SK-N-SH treated with all-trans-retinoic acid at 6 μM for 48 hours (cell line): ENCODE results near the gene MTX2.

Source experiments
- ATAC-seq: fragments of 200-7000 bp; cut with Tn5 transposase; 3 replicates; pipeline ENCODE4 v1.9.1; 2020; ENCODE audit warnings: mild to moderate bottlenecking, moderate library complexity
- ARNTL ChIP-seq: fragments of 450-650 bp; formaldehyde crosslinking; IDR thresholded peaks from 2 replicates; pipeline ENCODE4 v1.5.0; 2020; ENCODE audit warnings: low read depth, mild to moderate bottlenecking, moderate library complexity, borderline replicate concordance
- BACH2 ChIP-seq: fragments of 250-450 bp; sonication (Bioruptor Pico); IDR thresholded peaks from 2 replicates; pipeline ENCODE4 v1.9.0; 2021; ENCODE audit warnings: mild to moderate bottlenecking, borderline replicate concordance
- CREB5 ChIP-seq: fragments of 250-450 bp; sonication (Bioruptor Pico); IDR thresholded peaks from 2 replicates; pipeline ENCODE4 v1.5.1; 2020; ENCODE audit warnings: low read depth, mild to moderate bottlenecking, moderate library complexity
- CSDC2 ChIP-seq: fragments of 250-450 bp; sonication (Bioruptor Pico); IDR thresholded peaks from 2 replicates; pipeline ENCODE4 v1.5.0; 2020; ENCODE audit warnings: mild to moderate bottlenecking, moderate library complexity
- ESRRG ChIP-seq: fragments of 250-450 bp; sonication (Bioruptor Pico); IDR thresholded peaks from 2 replicates; pipeline ENCODE4 v1.6.1; 2021; ENCODE audit warnings: mild to moderate bottlenecking
- GLIS3 ChIP-seq: fragments of 250-450 bp; sonication (Bioruptor Pico); IDR thresholded peaks from 2 replicates; pipeline ENCODE4 v1.5.0; 2020; ENCODE audit warnings: mild to moderate bottlenecking, moderate library complexity
- ISL1 ChIP-seq: fragments of 250-450 bp; sonication (Bioruptor Pico); IDR thresholded peaks from 2 replicates; pipeline ENCODE4 v2.1.2; 2022; ENCODE audit warnings: mild to moderate bottlenecking, moderate library complexity
- OSR1 ChIP-seq: fragments of 250-450 bp; sonication (Bioruptor Pico); IDR thresholded peaks from 2 replicates; pipeline ENCODE4 v1.8.0; 2022; ENCODE audit warnings: moderate library complexity, mild to moderate bottlenecking, inconsistent platforms
- POU6F1 ChIP-seq: fragments of 250-450 bp; sonication (Bioruptor Pico); IDR thresholded peaks from 2 replicates; pipeline ENCODE4 v1.8.0; 2021; ENCODE audit warnings: low read depth, mild to moderate bottlenecking, moderate library complexity, borderline replicate concordance
- RARB ChIP-seq: fragments of 250-450 bp; sonication (Bioruptor Pico); IDR thresholded peaks from 2 replicates; pipeline ENCODE4 v1.8.0; 2021; ENCODE audit warnings: mild to moderate bottlenecking, moderate library complexity
- SNAI2 ChIP-seq: fragments of 250-450 bp; sonication (Bioruptor Pico); IDR thresholded peaks from 2 replicates; pipeline ENCODE4 v1.5.0; 2020; ENCODE audit warnings: mild to moderate bottlenecking, moderate library complexity
- TCF4 ChIP-seq: fragments of 250-450 bp; sonication (Bioruptor Pico); IDR thresholded peaks from 2 replicates; pipeline ENCODE4 v1.8.0; 2021; ENCODE audit warnings: mild to moderate bottlenecking, moderate library complexity, borderline replicate concordance
- TOX ChIP-seq: fragments of 250-450 bp; sonication (Bioruptor Pico); IDR thresholded peaks from 2 replicates; pipeline ENCODE4 v1.8.0; 2021; ENCODE audit warnings: mild to moderate bottlenecking, moderate library complexity, borderline replicate concordance
- TSHZ2 ChIP-seq: fragments of 250-450 bp; sonication (Bioruptor Pico); IDR thresholded peaks from 2 replicates; pipeline ENCODE4 v1.5.0; 2020; ENCODE audit warnings: mild to moderate bottlenecking, moderate library complexity
- ZC3H10 ChIP-seq: fragments of 250-450 bp; sonication (Bioruptor Pico); IDR thresholded peaks from 2 replicates; pipeline ENCODE4 v1.5.1; 2021; ENCODE audit warnings: mild to moderate bottlenecking, moderate library complexity
- ZNF70 ChIP-seq: fragments of 450-650 bp; formaldehyde crosslinking; IDR thresholded peaks from 2 replicates; pipeline ENCODE4 v1.5.0; 2020; ENCODE audit warnings: mild to moderate bottlenecking, moderate library complexity
- ZNF8 ChIP-seq: fragments of 450-650 bp; formaldehyde crosslinking; IDR thresholded peaks from 2 replicates; pipeline ENCODE4 v1.5.0; 2020; ENCODE audit warnings: mild to moderate bottlenecking, moderate library complexity
- TF ChIP-seq, protein P1 (sequence below): fragments of 250-450 bp; sonication (Bioruptor Pico); IDR thresholded peaks from 2 replicates; pipeline ENCODE4 v1.5.1; 2021; ENCODE audit warnings: mild to moderate bottlenecking, moderate library complexity
- TF ChIP-seq, protein P2 (sequence below): fragments of 250-450 bp; sonication (Bioruptor Pico); IDR thresholded peaks from 2 replicates; pipeline ENCODE4 v1.8.0; 2020; ENCODE audit warnings: mild to moderate bottlenecking, moderate library complexity, borderline replicate concordance

Gene MTX2

DNA sequence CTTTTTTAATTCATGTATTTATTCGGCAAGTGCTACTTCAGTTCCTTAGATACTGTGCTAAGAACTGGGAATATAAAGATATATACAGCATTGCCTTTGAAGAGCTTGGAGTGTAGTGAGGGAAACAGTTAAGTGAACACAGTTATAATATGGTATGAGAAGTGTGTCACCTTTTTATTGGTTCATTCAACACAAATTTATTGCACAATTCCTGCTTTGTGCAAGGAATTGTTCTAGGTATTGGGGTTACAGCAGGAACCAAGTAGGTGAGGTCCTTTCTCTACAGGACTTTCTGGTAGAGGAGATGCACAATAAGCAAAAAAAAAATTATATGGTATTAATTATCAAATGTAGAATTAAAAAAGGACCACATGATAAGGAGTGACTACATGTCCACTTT is 65.5 kb downstream of the MTX2 start (continued):
- TF ChIP-seq TSHZ2, result no peak
- no peak for TF ChIP-seq CREB5 (CRISPR knock-in tag)
- TF ChIP-seq OSR1 (CRISPR knock-in tag), result no peak
- no peak for TF ChIP-seq GLIS3 (CRISPR knock-in tag)

DNA sequence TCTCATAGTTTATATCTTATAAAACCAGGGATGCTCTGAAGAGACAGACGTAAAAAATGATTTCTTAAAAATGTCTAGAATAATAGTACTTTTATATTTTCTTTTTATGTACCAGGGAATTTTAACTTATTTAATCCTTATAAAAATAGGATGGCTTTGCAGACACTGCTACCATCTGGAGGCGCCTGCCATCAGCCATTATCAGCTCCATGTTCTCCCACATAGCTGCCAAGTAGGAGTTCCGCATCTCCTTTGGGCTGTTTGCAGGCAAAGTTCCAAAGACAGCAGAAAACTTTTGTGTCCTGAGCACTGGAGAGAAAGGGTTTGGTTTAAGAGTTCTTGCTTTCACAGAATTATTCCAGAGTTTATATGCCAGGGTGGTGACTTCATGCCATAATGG is 69.2 kb downstream of the MTX2 start:
- TF ChIP-seq BACH2 (CRISPR knock-in tag), result no peak
- no peak for ATAC-seq

- no peak for ATAC-seq
- TF ChIP-seq GLIS3 (CRISPR knock-in tag), result no peak
- TF ChIP-seq TSHZ2, result no peak
- TF ChIP-seq ZNF70 (CRISPR knock-in tag), result no peak
- TF ChIP-seq ZC3H10 (CRISPR knock-in tag), result no peak
- TF ChIP-seq BACH2 (CRISPR knock-in tag), result no peak
- TF ChIP-seq, protein P1, sequence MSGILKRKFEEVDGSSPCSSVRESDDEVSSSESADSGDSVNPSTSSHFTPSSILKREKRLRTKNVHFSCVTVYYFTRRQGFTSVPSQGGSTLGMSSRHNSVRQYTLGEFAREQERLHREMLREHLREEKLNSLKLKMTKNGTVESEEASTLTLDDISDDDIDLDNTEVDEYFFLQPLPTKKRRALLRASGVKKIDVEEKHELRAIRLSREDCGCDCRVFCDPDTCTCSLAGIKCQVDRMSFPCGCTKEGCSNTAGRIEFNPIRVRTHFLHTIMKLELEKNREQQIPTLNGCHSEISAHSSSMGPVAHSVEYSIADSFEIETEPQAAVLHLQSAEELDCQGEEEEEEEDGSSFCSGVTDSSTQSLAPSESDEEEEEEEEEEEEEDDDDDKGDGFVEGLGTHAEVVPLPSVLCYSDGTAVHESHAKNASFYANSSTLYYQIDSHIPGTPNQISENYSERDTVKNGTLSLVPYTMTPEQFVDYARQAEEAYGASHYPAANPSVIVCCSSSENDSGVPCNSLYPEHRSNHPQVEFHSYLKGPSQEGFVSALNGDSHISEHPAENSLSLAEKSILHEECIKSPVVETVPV (CRISPR knock-in tag), result no peak
- no peak for TF ChIP-seq ZNF8
- TF ChIP-seq ARNTL (CRISPR knock-in tag), result no peak
- TF ChIP-seq CSDC2, result no peak
- no peak for TF ChIP-seq SNAI2
- TF ChIP-seq, protein P2, sequence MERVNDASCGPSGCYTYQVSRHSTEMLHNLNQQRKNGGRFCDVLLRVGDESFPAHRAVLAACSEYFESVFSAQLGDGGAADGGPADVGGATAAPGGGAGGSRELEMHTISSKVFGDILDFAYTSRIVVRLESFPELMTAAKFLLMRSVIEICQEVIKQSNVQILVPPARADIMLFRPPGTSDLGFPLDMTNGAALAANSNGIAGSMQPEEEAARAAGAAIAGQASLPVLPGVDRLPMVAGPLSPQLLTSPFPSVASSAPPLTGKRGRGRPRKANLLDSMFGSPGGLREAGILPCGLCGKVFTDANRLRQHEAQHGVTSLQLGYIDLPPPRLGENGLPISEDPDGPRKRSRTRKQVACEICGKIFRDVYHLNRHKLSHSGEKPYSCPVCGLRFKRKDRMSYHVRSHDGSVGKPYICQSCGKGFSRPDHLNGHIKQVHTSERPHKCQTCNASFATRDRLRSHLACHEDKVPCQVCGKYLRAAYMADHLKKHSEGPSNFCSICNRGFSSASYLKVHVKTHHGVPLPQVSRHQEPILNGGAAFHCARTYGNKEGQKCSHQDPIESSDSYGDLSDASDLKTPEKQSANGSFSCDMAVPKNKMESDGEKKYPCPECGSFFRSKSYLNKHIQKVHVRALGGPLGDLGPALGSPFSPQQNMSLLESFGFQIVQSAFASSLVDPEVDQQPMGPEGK (CRISPR knock-in tag), result no peak
- no peak for TF ChIP-seq TOX
- no peak for TF ChIP-seq TCF4 (CRISPR knock-in tag)
- TF ChIP-seq ESRRG (CRISPR knock-in tag), result no peak
- TF ChIP-seq OSR1 (CRISPR knock-in tag), result no peak
- TF ChIP-seq RARB, result no peak
These were observed 70.0 kb downstream of the MTX2 start for GRCh38 chr2:176339208-176339607.

DNA sequence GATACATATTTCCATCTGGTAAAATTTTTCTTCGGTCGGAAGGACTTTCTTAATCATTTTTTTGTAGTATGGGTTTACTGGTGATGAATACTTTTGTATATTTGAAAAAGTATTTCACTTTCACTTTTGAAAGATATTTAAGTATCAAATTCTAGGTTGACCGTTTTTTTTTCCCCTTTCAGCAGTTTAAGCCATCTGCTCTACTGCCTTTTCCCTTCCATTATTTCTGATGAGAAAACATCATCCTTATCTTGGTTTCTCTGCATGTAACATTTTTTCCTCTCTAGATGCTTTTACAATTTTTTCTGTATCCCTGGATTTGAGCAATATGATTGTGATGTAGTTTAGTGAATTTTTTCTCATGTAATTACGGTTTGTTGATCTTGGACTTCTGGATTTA is 87.0 kb downstream of the MTX2 start:
- no peak for ATAC-seq
- TF ChIP-seq ESRRG (CRISPR knock-in tag) (no peak), TCF4 (CRISPR knock-in tag) (no peak), POU6F1 (no peak), ISL1 (no peak)
